ENCODE results near the gene CCDC102A. TPM values are rescaled to one million over a fixed set of nuclear protein-coding genes. Genes with fewer than 3 reads are reported as not detected.

The CCDC102A gene
- total and polyA plus RNA-seq, 2 of the 13 experiments (the other 11 are each of a cell fraction or from before 2014, with no cell fraction given) = 2.1 to 2.8 TPM

GRCh38 chr16:57527027-57527426 is 9.3 kb downstream of the CCDC102A start (continued):
- no peak for TF ChIP-seq TAF15 (IDR thresholded peaks at IDR 0.05; ENCODE audit: low read depth, low read length, poor library complexity, severe bottlenecking)
- TF ChIP-seq ZNF558 (CRISPR knock-in tag; IDR thresholded peaks at IDR 0.05; ENCODE audit: borderline replicate concordance) = no peak
- TF ChIP-seq, protein P1, sequence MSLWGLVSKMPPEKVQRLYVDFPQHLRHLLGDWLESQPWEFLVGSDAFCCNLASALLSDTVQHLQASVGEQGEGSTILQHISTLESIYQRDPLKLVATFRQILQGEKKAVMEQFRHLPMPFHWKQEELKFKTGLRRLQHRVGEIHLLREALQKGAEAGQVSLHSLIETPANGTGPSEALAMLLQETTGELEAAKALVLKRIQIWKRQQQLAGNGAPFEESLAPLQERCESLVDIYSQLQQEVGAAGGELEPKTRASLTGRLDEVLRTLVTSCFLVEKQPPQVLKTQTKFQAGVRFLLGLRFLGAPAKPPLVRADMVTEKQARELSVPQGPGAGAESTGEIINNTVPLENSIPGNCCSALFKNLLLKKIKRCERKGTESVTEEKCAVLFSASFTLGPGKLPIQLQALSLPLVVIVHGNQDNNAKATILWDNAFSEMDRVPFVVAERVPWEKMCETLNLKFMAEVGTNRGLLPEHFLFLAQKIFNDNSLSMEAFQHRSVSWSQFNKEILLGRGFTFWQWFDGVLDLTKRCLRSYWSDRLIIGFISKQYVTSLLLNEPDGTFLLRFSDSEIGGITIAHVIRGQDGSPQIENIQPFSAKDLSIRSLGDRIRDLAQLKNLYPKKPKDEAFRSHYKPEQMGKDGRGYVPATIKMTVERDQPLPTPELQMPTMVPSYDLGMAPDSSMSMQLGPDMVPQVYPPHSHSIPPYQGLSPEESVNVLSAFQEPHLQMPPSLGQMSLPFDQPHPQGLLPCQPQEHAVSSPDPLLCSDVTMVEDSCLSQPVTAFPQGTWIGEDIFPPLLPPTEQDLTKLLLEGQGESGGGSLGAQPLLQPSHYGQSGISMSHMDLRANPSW (CRISPR knock-in tag; IDR thresholded peaks at IDR 0.05; ENCODE audit: borderline replicate concordance) = no peak
- TF ChIP-seq NFKBIZ (CRISPR knock-in tag; IDR thresholded peaks at IDR 0.05) = no peak
- no peak for TF ChIP-seq NR2F2 (IDR thresholded peaks at IDR 0.05; ENCODE audit: borderline replicate concordance, low read depth)
- 0 out of 2 replicates have a peak, but pooled peaks have one; percentile 42 for TF ChIP-seq HNRNPL (IDR thresholded peaks at IDR 0.05; ENCODE audit: low read depth, low read length)
- TF ChIP-seq, protein P2, sequence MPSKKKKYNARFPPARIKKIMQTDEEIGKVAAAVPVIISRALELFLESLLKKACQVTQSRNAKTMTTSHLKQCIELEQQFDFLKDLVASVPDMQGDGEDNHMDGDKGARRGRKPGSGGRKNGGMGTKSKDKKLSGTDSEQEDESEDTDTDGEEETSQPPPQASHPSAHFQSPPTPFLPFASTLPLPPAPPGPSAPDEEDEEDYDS (CRISPR knock-in tag; IDR thresholded peaks at IDR 0.05) = no peak
- no peak for TF ChIP-seq GFI1 (CRISPR knock-in tag; IDR thresholded peaks at IDR 0.05; ENCODE audit: borderline replicate concordance)
- 0 out of 2 replicates have a peak, but pooled peaks have one; percentile 34 for TF ChIP-seq ZFX (CRISPR knock-in tag; IDR thresholded peaks at IDR 0.05; ENCODE audit: low read depth)
- no peak for TF ChIP-seq SMYD3 (CRISPR knock-in tag; IDR thresholded peaks at IDR 0.05)
- TF ChIP-seq KDM4B (CRISPR knock-in tag; IDR thresholded peaks at IDR 0.05) = 0 out of 2 replicates have a peak, but pooled peaks have one; percentile 15
- no peak for TF ChIP-seq THAP8 (CRISPR knock-in tag; IDR thresholded peaks at IDR 0.05; ENCODE audit: borderline replicate concordance)
- no peak for TF ChIP-seq NRL (CRISPR knock-in tag; IDR thresholded peaks at IDR 0.05; ENCODE audit: borderline replicate concordance)
- TF ChIP-seq ZNF746 (CRISPR knock-in tag; IDR thresholded peaks at IDR 0.05) = no peak
- no peak for TF ChIP-seq ETV6 (CRISPR knock-in tag; conservative IDR thresholded peaks at IDR 0.05)
- TF ChIP-seq, protein P3, sequence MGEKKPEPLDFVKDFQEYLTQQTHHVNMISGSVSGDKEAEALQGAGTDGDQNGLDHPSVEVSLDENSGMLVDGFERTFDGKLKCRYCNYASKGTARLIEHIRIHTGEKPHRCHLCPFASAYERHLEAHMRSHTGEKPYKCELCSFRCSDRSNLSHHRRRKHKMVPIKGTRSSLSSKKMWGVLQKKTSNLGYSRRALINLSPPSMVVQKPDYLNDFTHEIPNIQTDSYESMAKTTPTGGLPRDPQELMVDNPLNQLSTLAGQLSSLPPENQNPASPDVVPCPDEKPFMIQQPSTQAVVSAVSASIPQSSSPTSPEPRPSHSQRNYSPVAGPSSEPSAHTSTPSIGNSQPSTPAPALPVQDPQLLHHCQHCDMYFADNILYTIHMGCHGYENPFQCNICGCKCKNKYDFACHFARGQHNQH (CRISPR knock-in tag; IDR thresholded peaks at IDR 0.05) = no peak
- TF ChIP-seq JUNB (CRISPR knock-in tag; IDR thresholded peaks at IDR 0.05; ENCODE audit: borderline replicate concordance) = no peak
- TF ChIP-seq ZNF562 (CRISPR knock-in tag; IDR thresholded peaks at IDR 0.05; ENCODE audit: borderline replicate concordance) = no peak
- TF ChIP-seq XRCC5 (optimal IDR thresholded peaks at IDR 0.05; ENCODE audit: low read length) = peak; percentile 57
- TF ChIP-seq ZNF607 (CRISPR knock-in tag; IDR thresholded peaks at IDR 0.05; ENCODE audit: borderline replicate concordance) = no peak
- peak; percentile 39; the same call in 1 of the 2 replicates for TF ChIP-seq THAP7 (CRISPR knock-in tag; IDR thresholded peaks at IDR 0.05)
- no peak for TF ChIP-seq GATAD2A (CRISPR knock-in tag; IDR thresholded peaks at IDR 0.05)
- no peak for TF ChIP-seq ZNF720 (CRISPR knock-in tag; IDR thresholded peaks at IDR 0.05)
- peak; percentile 45; the same call in 1 of the 2 replicates for TF ChIP-seq PATZ1 (CRISPR knock-in tag; IDR thresholded peaks at IDR 0.05)

Measured in HepG2 (cell line).